ENCODE results near the gene CMTR1.

Gene CMTR1

DNA sequence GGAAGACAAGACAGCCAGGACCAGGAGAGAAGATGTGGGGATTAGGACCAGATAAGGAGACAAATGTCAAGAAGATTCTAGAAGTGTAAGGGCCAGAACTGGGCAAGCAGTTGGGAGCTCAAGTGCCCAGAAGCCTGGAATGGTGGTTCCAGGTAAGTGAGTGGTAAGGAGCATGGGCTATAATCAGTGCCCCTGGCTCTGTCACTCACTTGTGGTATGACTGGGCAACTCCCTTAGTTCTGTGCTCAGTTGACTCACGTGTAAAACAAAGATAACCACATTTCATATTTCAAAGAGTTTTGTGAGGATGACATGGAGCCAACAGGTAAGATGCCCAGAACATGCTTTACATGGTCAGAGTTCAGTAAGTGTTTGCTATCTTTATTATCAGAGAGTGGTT, 55.5 kb downstream of the CMTR1 start:
- POLR2A ChIA-PET: no interaction called here
- CTCF ChIA-PET: no interaction called here
- no peak for DNase-seq (ENCODE audit: extremely low spot score)
- TF ChIP-seq ARNT (IDR thresholded peaks at IDR 0.05) (no peak), NFRKB (IDR thresholded peaks at IDR 0.05) (no peak), FOXA1 (IDR thresholded peaks at IDR 0.05) (no peak), SUZ12 (IDR thresholded peaks at IDR 0.05) (no peak), FOXM1 (IDR thresholded peaks at IDR 0.05; ENCODE audit: borderline replicate concordance) (no peak), BHLHE40 (IDR thresholded peaks at IDR 0.05; ENCODE audit: borderline replicate concordance) (no peak), ZNF384 (IDR thresholded peaks at IDR 0.05) (no peak), SP1 (IDR thresholded peaks at IDR 0.05) (no peak), HDGF (IDR thresholded peaks at IDR 0.05; ENCODE audit: borderline replicate concordance) (no peak), CTBP1 (IDR thresholded peaks at IDR 0.05; ENCODE audit: borderline replicate concordance) (no peak)
- TF ChIP-seq, protein P1, sequence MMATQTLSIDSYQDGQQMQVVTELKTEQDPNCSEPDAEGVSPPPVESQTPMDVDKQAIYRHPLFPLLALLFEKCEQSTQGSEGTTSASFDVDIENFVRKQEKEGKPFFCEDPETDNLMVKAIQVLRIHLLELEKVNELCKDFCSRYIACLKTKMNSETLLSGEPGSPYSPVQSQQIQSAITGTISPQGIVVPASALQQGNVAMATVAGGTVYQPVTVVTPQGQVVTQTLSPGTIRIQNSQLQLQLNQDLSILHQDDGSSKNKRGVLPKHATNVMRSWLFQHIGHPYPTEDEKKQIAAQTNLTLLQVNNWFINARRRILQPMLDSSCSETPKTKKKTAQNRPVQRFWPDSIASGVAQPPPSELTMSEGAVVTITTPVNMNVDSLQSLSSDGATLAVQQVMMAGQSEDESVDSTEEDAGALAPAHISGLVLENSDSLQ (IDR thresholded peaks at IDR 0.05): no peak

GRCh38 chr6:37489697-37490336, 56.8 kb downstream of the CMTR1 start:
- TF ChIP-seq L3MBTL2 (conservative IDR thresholded peaks at IDR 0.05): no peak
- no peak for TF ChIP-seq SP1 (IDR thresholded peaks at IDR 0.05)
- TF ChIP-seq FOXA1 (IDR thresholded peaks at IDR 0.05): no peak
- TF ChIP-seq ZNF384 (IDR thresholded peaks at IDR 0.05): no peak
- TF ChIP-seq ELF4 (IDR thresholded peaks at IDR 0.05): no peak
- TF ChIP-seq, protein P1 (IDR thresholded peaks at IDR 0.05): no peak
- no peak for TF ChIP-seq NFRKB (IDR thresholded peaks at IDR 0.05)
- no peak for TF ChIP-seq CTBP1 (IDR thresholded peaks at IDR 0.05; ENCODE audit: borderline replicate concordance)
- TF ChIP-seq ARNT (IDR thresholded peaks at IDR 0.05): no peak
- TF ChIP-seq FOXK2 (IDR thresholded peaks at IDR 0.05): no peak
- TF ChIP-seq TARDBP (IDR thresholded peaks at IDR 0.05): no peak
- no peak for TF ChIP-seq SUZ12 (IDR thresholded peaks at IDR 0.05)
- no peak for TF ChIP-seq FOXM1 (IDR thresholded peaks at IDR 0.05; ENCODE audit: borderline replicate concordance)
- no peak for TF ChIP-seq BHLHE40 (IDR thresholded peaks at IDR 0.05; ENCODE audit: borderline replicate concordance)
- TF ChIP-seq HDGF (IDR thresholded peaks at IDR 0.05; ENCODE audit: borderline replicate concordance): no peak
- no peak for TF ChIP-seq LEF1 (IDR thresholded peaks at IDR 0.05; ENCODE audit: borderline replicate concordance)
- POLR2A ChIA-PET: no interaction called here
- CTCF ChIA-PET: interaction anchor here (1.4 kb wide), 1 partner anchor 76 kb away, joined by 3 read pairs; no protein-coding TSS in a partner anchor
- no peak for DNase-seq (ENCODE audit: extremely low spot score)

- ChIA-PET POLR2A (no interaction called here), CTCF (interaction anchor here (1.4 kb wide), 1 partner anchor 75 kb away, joined by 3 read pairs; no protein-coding TSS in a partner anchor)
- no peak for DNase-seq (ENCODE audit: extremely low spot score)
- TF ChIP-seq FOXA1 (IDR thresholded peaks at IDR 0.05): no peak
- TF ChIP-seq NFRKB (IDR thresholded peaks at IDR 0.05): no peak
- TF ChIP-seq BHLHE40 (IDR thresholded peaks at IDR 0.05; ENCODE audit: borderline replicate concordance): no peak
These were observed 57.6 kb downstream of the CMTR1 start for GRCh38 chr6:37490536-37491170.

DNA sequence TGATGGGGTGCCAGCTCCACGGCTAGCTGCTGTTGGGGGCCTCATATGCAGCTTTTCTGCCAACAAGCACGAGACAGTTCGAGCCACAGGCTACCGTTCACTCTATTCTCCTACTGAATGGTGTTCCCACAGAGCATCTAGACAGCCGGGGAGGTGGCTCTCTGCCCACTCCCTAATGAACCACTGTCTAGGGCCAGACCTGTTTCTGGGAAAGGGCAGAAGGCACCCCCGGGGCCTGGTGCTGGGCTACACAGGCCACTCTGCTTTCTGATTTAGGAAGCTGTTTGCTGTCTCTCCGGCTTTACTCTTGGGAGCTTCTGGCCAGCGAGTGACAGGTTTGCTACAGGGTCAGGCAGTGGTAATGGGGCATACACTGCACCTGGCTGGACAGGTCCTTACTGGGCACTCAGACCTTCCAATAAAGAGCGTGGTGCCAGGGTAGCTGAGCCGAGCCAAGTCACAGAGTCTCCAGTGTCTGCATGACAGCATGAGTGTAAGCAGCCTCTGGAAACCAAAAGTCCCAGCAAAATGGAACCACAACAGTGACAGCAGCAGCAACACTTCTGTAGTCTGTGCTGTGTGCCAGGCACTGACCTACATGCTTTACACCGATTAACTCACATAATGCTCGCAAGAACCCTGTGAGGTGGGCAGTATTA, 58.3 kb downstream of the CMTR1 start:
- no peak for DNase-seq (ENCODE audit: extremely low spot score)
- TF ChIP-seq TARDBP (IDR thresholded peaks at IDR 0.05) (no peak), CTBP1 (IDR thresholded peaks at IDR 0.05; ENCODE audit: borderline replicate concordance) (no peak), SUZ12 (IDR thresholded peaks at IDR 0.05) (no peak), BHLHE40 (IDR thresholded peaks at IDR 0.05; ENCODE audit: borderline replicate concordance) (no peak), FOXA1 (IDR thresholded peaks at IDR 0.05) (no peak), ZNF384 (IDR thresholded peaks at IDR 0.05) (no peak), FOXM1 (IDR thresholded peaks at IDR 0.05; ENCODE audit: borderline replicate concordance) (no peak), L3MBTL2 (conservative IDR thresholded peaks at IDR 0.05) (no peak), FOXK2 (IDR thresholded peaks at IDR 0.05) (no peak)
- CTCF ChIA-PET: interaction anchor here (1.4 kb wide), 1 partner anchor 75 kb away, joined by 3 read pairs; no protein-coding TSS in a partner anchor
- POLR2A ChIA-PET: interaction anchor here (1.1 kb wide), 1 partner anchor 9 kb away, joined by 3 read pairs; the partner anchor contains the start of gene CCDC167

DNA sequence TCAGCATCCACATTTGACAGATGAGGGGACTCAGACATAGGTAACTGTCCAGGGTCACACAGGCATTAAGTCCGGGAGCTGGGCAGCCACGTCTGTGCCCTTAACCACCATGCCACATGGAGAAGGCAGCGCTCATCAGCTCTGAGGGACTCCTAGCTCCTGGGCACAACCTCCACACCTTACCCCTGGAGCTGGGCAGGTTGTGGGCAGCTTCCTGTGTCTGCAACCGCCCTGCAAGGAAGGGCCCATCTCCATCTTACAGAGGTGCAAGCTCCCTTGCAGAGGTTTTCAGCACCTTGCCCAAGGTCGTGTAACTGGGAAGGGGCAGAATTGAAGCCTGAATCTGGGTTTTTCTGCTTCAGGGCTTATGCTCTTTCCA, 58.8 kb downstream of the CMTR1 start:
- CTCF ChIA-PET: no interaction called here
- POLR2A ChIA-PET: interaction anchor here (1.1 kb wide), 1 partner anchor 8 kb away, joined by 3 read pairs; the partner anchor contains the start of gene CCDC167
- DNase-seq (ENCODE audit: extremely low spot score): no peak
- no peak for TF ChIP-seq ZNF384 (IDR thresholded peaks at IDR 0.05)
- TF ChIP-seq NFRKB (IDR thresholded peaks at IDR 0.05): no peak
- TF ChIP-seq, protein P1 (IDR thresholded peaks at IDR 0.05): no peak
- TF ChIP-seq TARDBP (IDR thresholded peaks at IDR 0.05): no peak
- TF ChIP-seq FOXA1 (IDR thresholded peaks at IDR 0.05): no peak
- TF ChIP-seq L3MBTL2 (conservative IDR thresholded peaks at IDR 0.05): no peak
- TF ChIP-seq ELF4 (IDR thresholded peaks at IDR 0.05): no peak
- no peak for TF ChIP-seq BHLHE40 (IDR thresholded peaks at IDR 0.05; ENCODE audit: borderline replicate concordance)
- TF ChIP-seq FOXM1 (IDR thresholded peaks at IDR 0.05; ENCODE audit: borderline replicate concordance): no peak
- TF ChIP-seq FOXK2 (IDR thresholded peaks at IDR 0.05): no peak
- TF ChIP-seq LEF1 (IDR thresholded peaks at IDR 0.05; ENCODE audit: borderline replicate concordance): no peak
- no peak for TF ChIP-seq ARNT (IDR thresholded peaks at IDR 0.05)
- no peak for TF ChIP-seq SUZ12 (IDR thresholded peaks at IDR 0.05)
- TF ChIP-seq CTBP1 (IDR thresholded peaks at IDR 0.05; ENCODE audit: borderline replicate concordance): no peak
- TF ChIP-seq HDGF (IDR thresholded peaks at IDR 0.05; ENCODE audit: borderline replicate concordance): no peak
- TF ChIP-seq SP1 (IDR thresholded peaks at IDR 0.05): no peak

All from HEK293T (cell line).